Measurements from ENCODE around the gene ATXN1.

GRCh38 chr6:16684195-16684689 lies 77.0 kb downstream of the ATXN1 start:
- TF ChIP-seq REST (IDR thresholded peaks at IDR 0.05; ENCODE audit: low read depth, low read length) (no peak), EP300 (IDR thresholded peaks at IDR 0.05; ENCODE audit: borderline replicate concordance in 1 of 2, low read depth in 1 of 2, low read length in 1 of 2) (no peak), CTCF (IDR thresholded peaks at IDR 0.05) (no peak), TCF12 (IDR thresholded peaks at IDR 0.05) (no peak), SIN3A (IDR thresholded peaks at IDR 0.05; ENCODE audit: borderline replicate concordance, low read depth, low read length) (no peak), TEAD4 (IDR thresholded peaks at IDR 0.05; ENCODE audit: borderline replicate concordance, insufficient read depth) (no peak), TAF1 (IDR thresholded peaks at IDR 0.05; ENCODE audit: borderline replicate concordance, low read depth, low read length) (no peak), EZH2phosphoT487 (IDR thresholded peaks at IDR 0.05; ENCODE audit: borderline replicate concordance, low read depth) (no peak), POLR2AphosphoS5 (IDR thresholded peaks at IDR 0.05; ENCODE audit: low read depth, low read length) (no peak), FOSL2 (IDR thresholded peaks at IDR 0.05; ENCODE audit: borderline replicate concordance, low read depth) (no peak), NFIC (IDR thresholded peaks at IDR 0.05; ENCODE audit: borderline replicate concordance) (no peak), USF2 (IDR thresholded peaks at IDR 0.05; ENCODE audit: borderline replicate concordance, low read depth, low read length) (no peak), CHD2 (IDR thresholded peaks at IDR 0.05; ENCODE audit: low read length, partially characterized antibody) (no peak)

All from SK-N-SH (cell line).